GM12873 (cell line): ENCODE results near the gene ADGRL3.

Source experiments
- CTCF ChIP-seq: IDR thresholded peaks from 2 replicates; pipeline ENCODE4 v1.5.1; 2012; ENCODE audit warnings: low read depth, mild to moderate bottlenecking, moderate library complexity, low read length, control low read depth; ENCODE audit not compliant: insufficient read depth; ENCODE audit errors: missing control alignments

ADGRL3 gene

GRCh38 chr4:61824454-61824853 is 624.3 kb downstream of the ADGRL3 start:
- TF ChIP-seq CTCF: no peak

- TF ChIP-seq CTCF: no peak
Observed at GRCh38 chr4:61827907-61828391, 627.8 kb downstream of the ADGRL3 start.

GRCh38 chr4:61828960-61829359 is 628.8 kb downstream of the ADGRL3 start:
- no peak for TF ChIP-seq CTCF

GRCh38 chr4:61831987-61832386 is 631.9 kb downstream of the ADGRL3 start:
- TF ChIP-seq CTCF: no peak

GRCh38 chr4:61837395-61837794 is 637.3 kb downstream of the ADGRL3 start:
- no peak for TF ChIP-seq CTCF

- TF ChIP-seq CTCF: no peak
Observed at GRCh38 chr4:61838072-61838471, 637.9 kb downstream of the ADGRL3 start.

GRCh38 chr4:61841714-61842113 is 641.6 kb downstream of the ADGRL3 start:
- no peak for TF ChIP-seq CTCF
